ENCODE data around the gene GOLGA6L10.

DNA sequence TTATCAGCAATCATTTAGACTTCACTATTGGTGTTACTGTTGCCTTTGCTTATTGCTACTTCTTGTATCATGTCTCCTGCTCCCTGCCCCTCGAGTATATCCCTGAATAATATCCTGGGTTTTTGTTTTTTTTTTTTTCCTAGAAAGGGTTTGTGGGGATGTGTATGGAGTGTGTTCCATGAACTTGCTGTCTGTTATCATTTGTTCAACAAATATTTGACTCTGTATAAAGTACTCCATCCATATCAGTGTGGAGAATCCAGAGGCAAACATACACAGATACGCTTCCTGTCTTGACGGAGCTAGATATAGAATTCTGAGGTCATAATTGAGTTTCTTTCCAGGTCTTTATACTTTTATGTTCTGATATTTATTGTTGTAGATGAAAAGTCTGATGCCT is 48.5 kb upstream of the GOLGA6L10 start:
- TF ChIP-seq, protein P1, sequence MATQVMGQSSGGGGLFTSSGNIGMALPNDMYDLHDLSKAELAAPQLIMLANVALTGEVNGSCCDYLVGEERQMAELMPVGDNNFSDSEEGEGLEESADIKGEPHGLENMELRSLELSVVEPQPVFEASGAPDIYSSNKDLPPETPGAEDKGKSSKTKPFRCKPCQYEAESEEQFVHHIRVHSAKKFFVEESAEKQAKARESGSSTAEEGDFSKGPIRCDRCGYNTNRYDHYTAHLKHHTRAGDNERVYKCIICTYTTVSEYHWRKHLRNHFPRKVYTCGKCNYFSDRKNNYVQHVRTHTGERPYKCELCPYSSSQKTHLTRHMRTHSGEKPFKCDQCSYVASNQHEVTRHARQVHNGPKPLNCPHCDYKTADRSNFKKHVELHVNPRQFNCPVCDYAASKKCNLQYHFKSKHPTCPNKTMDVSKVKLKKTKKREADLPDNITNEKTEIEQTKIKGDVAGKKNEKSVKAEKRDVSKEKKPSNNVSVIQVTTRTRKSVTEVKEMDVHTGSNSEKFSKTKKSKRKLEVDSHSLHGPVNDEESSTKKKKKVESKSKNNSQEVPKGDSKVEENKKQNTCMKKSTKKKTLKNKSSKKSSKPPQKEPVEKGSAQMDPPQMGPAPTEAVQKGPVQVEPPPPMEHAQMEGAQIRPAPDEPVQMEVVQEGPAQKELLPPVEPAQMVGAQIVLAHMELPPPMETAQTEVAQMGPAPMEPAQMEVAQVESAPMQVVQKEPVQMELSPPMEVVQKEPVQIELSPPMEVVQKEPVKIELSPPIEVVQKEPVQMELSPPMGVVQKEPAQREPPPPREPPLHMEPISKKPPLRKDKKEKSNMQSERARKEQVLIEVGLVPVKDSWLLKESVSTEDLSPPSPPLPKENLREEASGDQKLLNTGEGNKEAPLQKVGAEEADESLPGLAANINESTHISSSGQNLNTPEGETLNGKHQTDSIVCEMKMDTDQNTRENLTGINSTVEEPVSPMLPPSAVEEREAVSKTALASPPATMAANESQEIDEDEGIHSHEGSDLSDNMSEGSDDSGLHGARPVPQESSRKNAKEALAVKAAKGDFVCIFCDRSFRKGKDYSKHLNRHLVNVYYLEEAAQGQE (IDR thresholded peaks at IDR 0.05; ENCODE audit: low read depth): no peak
- TF ChIP-seq NFIC (IDR thresholded peaks at IDR 0.05) (no peak), ZBTB7A (IDR thresholded peaks at IDR 0.05; ENCODE audit: low read depth) (no peak), EP300 (IDR thresholded peaks at IDR 0.05; ENCODE audit: borderline replicate concordance) (no peak), YY1 (IDR thresholded peaks at IDR 0.05; ENCODE audit: low read depth) (no peak), TCF12 (IDR thresholded peaks at IDR 0.05; ENCODE audit: low read depth) (no peak), TAF1 (IDR thresholded peaks at IDR 0.05; ENCODE audit: low read depth) (no peak)
- TF ChIP-seq, protein P2, sequence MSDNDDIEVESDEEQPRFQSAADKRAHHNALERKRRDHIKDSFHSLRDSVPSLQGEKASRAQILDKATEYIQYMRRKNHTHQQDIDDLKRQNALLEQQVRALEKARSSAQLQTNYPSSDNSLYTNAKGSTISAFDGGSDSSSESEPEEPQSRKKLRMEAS (IDR thresholded peaks at IDR 0.05): no peak
